IMR-90 (cell line): Measurements from ENCODE around the gene ATP13A1. TPM values are rescaled to one million over a fixed set of nuclear protein-coding genes. Genes with fewer than 3 reads are reported as not detected.

Experiments used
- ATAC-seq: fragments of 200-7000 bp; cut with Tn5 transposase; 2 replicates; pipeline ENCODE4 v1.9.1; 2020; ENCODE audit warnings: low read depth, mild to moderate bottlenecking, moderate library complexity
- BruUV-seq: library from RNA; stranded (reverse); fragments of 400-500 nt; replicated peaks from 2 replicates; lab custom pipeline; 2021; lab: Mats Ljungman, UMichigan
- CTCF ChIA-PET: fragments of 300-600 bp; formaldehyde crosslinking; extraction: SDS; loops from one replicate; lab custom pipeline; 2021; ENCODE audit warnings: antibody characterized with exemption; lab: Yijun Ruan, JAX
- POLR2A ChIA-PET: fragments of 300-600 bp; sonication (Branson Sonifier 250); formaldehyde crosslinking; loops from one replicate; lab custom pipeline; 2022; ENCODE audit warnings: antibody characterized with exemption; ENCODE audit not compliant: unreplicated experiment; lab: Charles Lee
- DNase-seq: peaks from one replicate; pipeline ENCODE4 v3.0.0; 2013
- H2AFZ ChIP-seq: replicated peaks from 2 replicates; pipeline ENCODE3; 2013; ENCODE audit warnings: low read length, mild to moderate bottlenecking; ENCODE audit not compliant: poor library complexity
- H2AK5ac ChIP-seq: 2 replicates; pipeline ENCODE4 v1.6.1; 2013; ENCODE audit warnings: low read depth, low read length, inconsistent platforms
- H2AK9ac ChIP-seq: replicated peaks from 2 replicates; pipeline ENCODE3; 2013; ENCODE audit warnings: mild to moderate bottlenecking, low read depth, low read length, moderate library complexity; ENCODE audit not compliant: poor library complexity
- H2BK120ac ChIP-seq: 2 replicates; pipeline ENCODE4 v1.6.1; 2013; ENCODE audit warnings: low read depth, low read length, inconsistent platforms
- H2BK15ac ChIP-seq: 3 replicates; pipeline ENCODE4 v1.6.1; 2013; ENCODE audit warnings: low read depth, low read length, inconsistent platforms
- H2BK20ac ChIP-seq: 2 replicates; pipeline ENCODE4 v1.6.1; 2013; ENCODE audit warnings: low read depth, mild to moderate bottlenecking, inconsistent platforms, low read length, moderate library complexity
- H2BK5ac ChIP-seq: 2 replicates; pipeline ENCODE4 v1.6.1; 2013; ENCODE audit warnings: mild to moderate bottlenecking, low read depth, low read length, inconsistent platforms; ENCODE audit not compliant: poor library complexity, severe bottlenecking
- H3K14ac ChIP-seq: replicated peaks from 2 replicates; pipeline ENCODE4 v1.6.1; 2013; ENCODE audit warnings: low read depth, low read length, inconsistent platforms
- H3K18ac ChIP-seq: 2 replicates; pipeline ENCODE4 v1.6.1; 2013; ENCODE audit warnings: low read depth, low read length, control low read depth
- H3K23ac ChIP-seq: 2 replicates; pipeline ENCODE4 v1.6.1; 2013; ENCODE audit warnings: low read depth, low read length, inconsistent platforms
- H3K27ac ChIP-seq: 2 replicates; pipeline ENCODE4 v1.5.1; 2013; ENCODE audit warnings: mild to moderate bottlenecking, control low read depth, low read length; ENCODE audit not compliant: insufficient read depth
- H3K27me3 ChIP-seq: 2 replicates; pipeline ENCODE4 v1.6.1; 2013; ENCODE audit warnings: low read length; ENCODE audit not compliant: control insufficient read depth, insufficient read depth
- H3K36me3 ChIP-seq: 2 replicates; pipeline ENCODE4 v1.6.1; 2013; ENCODE audit warnings: low read length, mixed read lengths; ENCODE audit not compliant: control insufficient read depth, insufficient read depth
- H3K4ac ChIP-seq: 2 replicates; pipeline ENCODE4 v1.6.1; 2013; ENCODE audit warnings: low read depth, low read length, inconsistent platforms
- H3K4me1 ChIP-seq: 2 replicates; pipeline ENCODE4 v1.6.1; 2013; ENCODE audit warnings: low read length, mixed read lengths; ENCODE audit not compliant: control insufficient read depth, insufficient read depth
- H3K4me2 ChIP-seq: 2 replicates; pipeline ENCODE4 v1.6.1; 2013; ENCODE audit warnings: low read depth, mild to moderate bottlenecking, control low read depth, low read length, moderate library complexity
- H3K4me3 ChIP-seq: 2 replicates; pipeline ENCODE4 v1.5.1; 2013; ENCODE audit warnings: low read depth, mild to moderate bottlenecking, control low read depth, low read length, moderate library complexity; ENCODE audit not compliant: insufficient read depth
- H3K56ac ChIP-seq: 2 replicates; pipeline ENCODE4 v1.6.1; 2013; ENCODE audit warnings: low read length, inconsistent platforms; ENCODE audit not compliant: insufficient read depth; ENCODE audit errors: extremely low read depth
- H3K79me1 ChIP-seq, 2 experiments: 2 replicates each; pipeline ENCODE4 v1.6.1; 2013; ENCODE audit warnings: low read length in 2 of 2, inconsistent platforms in 1 of 2, low read depth in 1 of 2
- H3K9ac ChIP-seq: 2 replicates; pipeline ENCODE4 v1.6.1; 2013; ENCODE audit warnings: low read depth, low read length, control low read depth
- H3K9me1 ChIP-seq: 2 replicates; pipeline ENCODE4 v1.6.1; 2013; ENCODE audit warnings: low read length, inconsistent platforms; ENCODE audit not compliant: insufficient read depth
- H3K9me3 ChIP-seq: 2 replicates; pipeline ENCODE4 v1.6.1; 2013; ENCODE audit warnings: low read length; ENCODE audit not compliant: control insufficient read depth, insufficient read depth
- H4K20me1 ChIP-seq: 2 replicates; pipeline ENCODE4 v1.6.1; 2013; ENCODE audit warnings: low read length, inconsistent platforms; ENCODE audit not compliant: insufficient read depth
- H4K5ac ChIP-seq: 2 replicates; pipeline ENCODE4 v1.6.1; 2013; ENCODE audit warnings: mild to moderate bottlenecking, low read depth, low read length, control low read depth
- H4K8ac ChIP-seq, 2 experiments: 2 replicates each; pipeline ENCODE4 v1.6.1; 2013; ENCODE audit warnings: low read depth in 2 of 2, low read length in 2 of 2, control low read depth in 1 of 2, inconsistent platforms in 1 of 2
- H4K91ac ChIP-seq: 2 replicates; pipeline ENCODE4 v1.6.1; 2013; ENCODE audit warnings: low read depth, low read length, inconsistent platforms; ENCODE audit not compliant: insufficient read depth
- CHD1 ChIP-seq: IDR thresholded peaks from 2 replicates; pipeline ENCODE4 v1.6.1; 2012; ENCODE audit warnings: low read depth, low read length, improper control_type of control experiment
- FOS ChIP-seq: fragments of 150-350 bp; IDR thresholded peaks from 2 replicates; pipeline ENCODE4 v1.6.1; 2016; ENCODE audit warnings: low read depth, low read length
- MXI1 ChIP-seq: IDR thresholded peaks from 2 replicates; pipeline ENCODE4 v1.6.1; 2012; ENCODE audit warnings: low read depth, mild to moderate bottlenecking, low read length, moderate library complexity, borderline replicate concordance
- POLR2A ChIP-seq: IDR thresholded peaks from 2 replicates; pipeline ENCODE4 v1.6.1; 2012; ENCODE audit warnings: mild to moderate bottlenecking, low read depth, low read length
- WGBS, 2 experiments: methylation state at CpG; one replicate each; pipeline versions ENCODE4 v1.1.5 to v1.1.7; 2013; ENCODE audit warnings: missing lambda C conversion rate in 2 of 2; ENCODE audit not compliant: insufficient read length in 1 of 2; ENCODE audit errors: extremely low coverage in 2 of 2; 5-methylcytosine and 5-hydroxymethylcytosine counted together
- dilution Hi-C: fragments of 300-500 bp; cut with HindIII; formaldehyde crosslinking; loops from one replicate; pipeline ENCODE4 v1.14.3; 2018; ENCODE audit warnings: low sequenced_read_pairs; ENCODE audit not compliant: unreplicated experiment
- in situ Hi-C: fragments of 300-500 bp; cut with MboI; formaldehyde crosslinking; loops from 3 replicates; pipeline ENCODE4 v1.14.3; 2019; ENCODE audit warnings: low sequenced_read_pairs, inconsistent platforms, mixed read lengths
- intact Hi-C: fragments of 100-400 bp; cut with micrococcal nuclease; formaldehyde crosslinking; loops from 2 replicates; pipeline ENCODE4 v1.10.0; 2022
- polyA plus RNA-seq, 3 experiments: library from polyadenylated mRNA; depleted of rRNA; stranded (reverse); fragments of >200 nt; gene quantifications; 2 replicates each; pipeline ENCODE4 v1.2.3, GENCODE V29; 2012; ENCODE audit warnings: low replicate concordance in 1 of 3
- total RNA-seq: library from RNA; depleted of rRNA; stranded (reverse); fragments of >200 nt; gene quantifications from 2 replicates; pipeline ENCODE4 v1.2.3, GENCODE V29; 2012

Gene ATP13A1
- total and polyA plus RNA-seq, 2 of the 4 experiments (the other 2 are of a cell fraction), result 13.3 to 43.8 TPM

DNA sequence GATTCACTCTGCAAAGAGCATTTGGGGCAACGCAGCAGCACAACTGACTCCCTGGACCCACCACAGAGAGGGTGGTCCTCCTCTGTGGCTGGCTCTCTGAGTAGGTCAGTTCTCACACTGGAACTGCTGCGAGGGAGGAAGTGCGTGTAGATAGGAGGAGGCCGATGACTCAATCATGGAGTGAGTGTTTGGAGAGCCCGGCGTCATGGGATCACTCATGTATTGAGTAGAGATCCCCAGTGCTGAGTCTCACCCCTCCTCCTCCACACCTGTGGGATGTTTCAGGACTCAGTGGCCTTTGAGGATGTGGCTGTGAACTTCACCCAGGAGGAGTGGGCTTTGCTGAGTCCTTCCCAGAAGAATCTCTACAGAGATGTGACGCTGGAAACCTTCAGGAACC is 14.1 kb upstream of the ATP13A1 start:
- no peak for ATAC-seq
- no TSS peak for BruUV-seq
- H3K56ac ChIP-seq, result no peak overlapping the region
- H3K9ac ChIP-seq, result no peak overlapping the region
- no peak overlapping the region for H2BK20ac ChIP-seq
- H3K4me2 ChIP-seq, result no peak overlapping the region
- TF ChIP-seq POLR2A (no peak), CHD1 (no peak), FOS (no peak), MXI1 (no peak)
- ChIA-PET CTCF (no interaction called here), POLR2A (no interaction called here)
- intact Hi-C loops (no loop called here), dilution Hi-C loops (no loop called here), in situ Hi-C loops (no loop called here)
- no peak overlapping the region for H4K8ac ChIP-seq
- H2AK5ac ChIP-seq, result no peak overlapping the region
- no peaks in the 10 kb centered on the region for H3K4me1 ChIP-seq
- no peak overlapping the region for H3K27ac ChIP-seq
- H3K9me1 ChIP-seq, result no peaks in the 10 kb centered on the region
- no peaks in the 10 kb centered on the region for H3K27me3 ChIP-seq
- H2BK5ac ChIP-seq, result no peak overlapping the region
- no peaks in the 10 kb centered on the region for H4K20me1 ChIP-seq
- H3K14ac ChIP-seq, result no peak overlapping the region
- peaks cover 2 to 13% of the 10 kb centered on the region in 2 experiments; a peak in 2 of 4 replicates for H3K79me1 ChIP-seq
- H2AFZ ChIP-seq, result no peak overlapping the region
- H3K23ac ChIP-seq, result no peak overlapping the region
- H3K18ac ChIP-seq, result no peak overlapping the region
- H2BK15ac ChIP-seq, result no peak overlapping the region
- no peak for DNase-seq
- H2BK120ac ChIP-seq, result no peak overlapping the region
- H3K4ac ChIP-seq, result no peak overlapping the region
- peaks cover 32% of the 10 kb centered on the region for H3K36me3 ChIP-seq
- H2AK9ac ChIP-seq, result no peak overlapping the region
- H4K5ac ChIP-seq, result no peak overlapping the region
- no peak overlapping the region for H4K91ac ChIP-seq
- H3K9me3 ChIP-seq, result peaks cover 34% of the 10 kb centered on the region
- WGBS, 2 experiments, result 100% methylated on average over 1 of the region's 7 CpGs; no CpG with 5 or more reads in 1 of the 2 experiments
- no peak overlapping the region for H3K4me3 ChIP-seq
